Subcutaneous abdominal adipose tissue (tissue), 5 donors: ENCODE data around the gene NRP1.

Source experiments
- H3K27ac ChIP-seq: one replicate; pipeline ENCODE4 v1.7.0; 2013; ENCODE audit warnings: low read depth, mild to moderate bottlenecking, inconsistent platforms, low read length, moderate library complexity
- H3K27me3 ChIP-seq, 5 donors: one replicate each; pipeline ENCODE4 v1.7.0; 2013; ENCODE audit warnings: low read length in 5 of 5, inconsistent platforms in 1 of 5; ENCODE audit not compliant: control insufficient read depth in 5 of 5, insufficient read depth in 4 of 5
- H3K36me3 ChIP-seq, 5 donors: one replicate each; pipeline ENCODE4 v1.7.0; 2013; ENCODE audit warnings: low read length in 5 of 5; ENCODE audit not compliant: control insufficient read depth in 5 of 5, insufficient read depth in 5 of 5
- H3K4me1 ChIP-seq, 5 donors: one replicate each; pipeline ENCODE4 v1.7.0; 2013; ENCODE audit warnings: low read length in 5 of 5, mild to moderate bottlenecking in 3 of 5, moderate library complexity in 1 of 5; ENCODE audit not compliant: control insufficient read depth in 5 of 5, insufficient read depth in 5 of 5
- H3K4me3 ChIP-seq, 5 donors: one replicate each; pipeline ENCODE4 v1.7.0; 2013; ENCODE audit warnings: low read length in 5 of 5, low read depth in 1 of 5
- H3K9ac ChIP-seq, 5 donors: one replicate each; pipeline ENCODE4 v1.7.0; 2013; ENCODE audit warnings: low read length in 5 of 5, mild to moderate bottlenecking in 4 of 5, moderate library complexity in 3 of 5
- H3K9me3 ChIP-seq, 5 donors: one replicate each; pipeline ENCODE4 v1.7.0; 2013; ENCODE audit warnings: low read length in 5 of 5; ENCODE audit not compliant: control insufficient read depth in 5 of 5
- donor health status: healthy.
- donor health status: healthy.
- donor health status: healthy.
- donor health status: healthy.
- donor health status: healthy.

NRP1 gene

GRCh38 chr10:33273295-33274002, 61.0 kb downstream of the NRP1 start:
- peak overlapping the region; percentile 30 to 70 (median 53) for H3K4me3 ChIP-seq
- H3K36me3 ChIP-seq = peaks cover 6 to 31% (median 14%) of the 10 kb centered on the region in 5 donors
- H3K9ac ChIP-seq = peak overlapping the region; percentile 42 to 66 (median 58)
- H3K27ac ChIP-seq = peak overlapping the region; percentile 89
- H3K4me1 ChIP-seq = peaks cover 7 to 57% (median 38%) of the 10 kb centered on the region in 5 donors
- H3K9me3 ChIP-seq = no peaks in the 10 kb centered on the region
- no peaks in the 10 kb centered on the region for H3K27me3 ChIP-seq

- peak overlapping the region; percentile 43 for H3K27ac ChIP-seq
- no peaks in the 10 kb centered on the region for H3K9me3 ChIP-seq
- H3K4me3 ChIP-seq = peak overlapping the region in 1 of 5 donors; percentile 44
Measured at GRCh38 chr10:33272635-33273034, 61.8 kb downstream of the NRP1 start.

GRCh38 chr10:33271969-33272583, 62.4 kb downstream of the NRP1 start:
- Histone ChIP-seq H3K4me3 (no peak overlapping the region), H3K9me3 (no peaks in the 10 kb centered on the region), H3K9ac (no peak overlapping the region), H3K27ac (peak overlapping the region; percentile 43), H3K36me3 (peaks cover 9 to 39% (median 21%) of the 10 kb centered on the region in 5 donors), H3K4me1 (peaks cover 7 to 53% (median 34%) of the 10 kb centered on the region in 5 donors), H3K27me3 (no peaks in the 10 kb centered on the region)

More at GRCh38 chr10:33272635-33273034, 61.8 kb downstream of the NRP1 start:
- peaks cover 7 to 52% (median 38%) of the 10 kb centered on the region in 5 donors for H3K4me1 ChIP-seq
- H3K9ac ChIP-seq = peak overlapping the region in 1 of 5 donors; percentile 47
- H3K27me3 ChIP-seq = no peaks in the 10 kb centered on the region
- H3K36me3 ChIP-seq = peaks cover 9 to 34% (median 17%) of the 10 kb centered on the region in 5 donors

- H3K9ac ChIP-seq = no peak overlapping the region
- no peak overlapping the region for H3K4me3 ChIP-seq
- no peaks in the 10 kb centered on the region for H3K27me3 ChIP-seq
- H3K9me3 ChIP-seq = no peaks in the 10 kb centered on the region
- H3K36me3 ChIP-seq = peaks cover 9 to 41% (median 21%) of the 10 kb centered on the region in 5 donors
- no peak overlapping the region for H3K27ac ChIP-seq
- peaks cover 7 to 52% (median 25%) of the 10 kb centered on the region in 5 donors for H3K4me1 ChIP-seq
Measured at GRCh38 chr10:33270971-33271370, 63.5 kb downstream of the NRP1 start.

GRCh38 chr10:33267708-33268107, 66.8 kb downstream of the NRP1 start:
- Histone ChIP-seq H3K9ac (no peak overlapping the region), H3K27ac (no peak overlapping the region), H3K9me3 (no peaks in the 10 kb centered on the region), H3K4me3 (no peak overlapping the region), H3K36me3 (peaks cover 19 to 66% (median 40%) of the 10 kb centered on the region in 5 donors), H3K4me1 (peaks cover 4 to 49% (median 14%) of the 10 kb centered on the region in 5 donors), H3K27me3 (no peaks in the 10 kb centered on the region)

- Histone ChIP-seq H3K9ac (no peak overlapping the region), H3K4me1 (peaks cover 0 to 37% (median 5%) of the 10 kb centered on the region in 5 donors), H3K9me3 (no peaks in the 10 kb centered on the region), H3K27ac (peak overlapping the region; percentile 23), H3K36me3 (peaks cover 30 to 75% (median 46%) of the 10 kb centered on the region in 5 donors), H3K4me3 (no peak overlapping the region), H3K27me3 (no peaks in the 10 kb centered on the region)
Measured at GRCh38 chr10:33265621-33266020, 68.8 kb downstream of the NRP1 start.

GRCh38 chr10:33263453-33263852, 71.0 kb downstream of the NRP1 start:
- Histone ChIP-seq H3K27me3 (no peaks in the 10 kb centered on the region), H3K9ac (no peak overlapping the region), H3K4me3 (no peak overlapping the region), H3K27ac (peak overlapping the region; percentile 8), H3K36me3 (peaks cover 30 to 76% (median 46%) of the 10 kb centered on the region in 5 donors), H3K9me3 (no peaks in the 10 kb centered on the region), H3K4me1 (peaks cover 0 to 36% (median 5%) of the 10 kb centered on the region in 5 donors)

GRCh38 chr10:33262871-33263270, 71.6 kb downstream of the NRP1 start:
- H3K4me1 ChIP-seq = peaks cover 0 to 35% (median 5%) of the 10 kb centered on the region in 5 donors
- H3K9ac ChIP-seq = no peak overlapping the region
- H3K27ac ChIP-seq = peak overlapping the region; percentile 8
- no peaks in the 10 kb centered on the region for H3K27me3 ChIP-seq
- H3K9me3 ChIP-seq = no peaks in the 10 kb centered on the region
- H3K4me3 ChIP-seq = no peak overlapping the region
- H3K36me3 ChIP-seq = peaks cover 28 to 77% (median 52%) of the 10 kb centered on the region in 5 donors

- Histone ChIP-seq H3K36me3 (peaks cover 34 to 84% (median 63%) of the 10 kb centered on the region in 5 donors), H3K9ac (no peak overlapping the region), H3K27ac (no peak overlapping the region), H3K4me1 (peaks cover 0 to 28% (median 5%) of the 10 kb centered on the region in 5 donors), H3K9me3 (no peaks in the 10 kb centered on the region), H3K27me3 (no peaks in the 10 kb centered on the region), H3K4me3 (no peak overlapping the region)
Measured at GRCh38 chr10:33260403-33261149, 73.9 kb downstream of the NRP1 start.
